ENCODE measurements around the gene TNFSF8. TPM values are rescaled to one million over a fixed set of nuclear protein-coding genes. Genes with fewer than 3 reads are reported as not detected.

The TNFSF8 gene
- total and polyA plus RNA-seq, 7 donors, result 0.07 to 1.6 (median 0.45) TPM

DNA sequence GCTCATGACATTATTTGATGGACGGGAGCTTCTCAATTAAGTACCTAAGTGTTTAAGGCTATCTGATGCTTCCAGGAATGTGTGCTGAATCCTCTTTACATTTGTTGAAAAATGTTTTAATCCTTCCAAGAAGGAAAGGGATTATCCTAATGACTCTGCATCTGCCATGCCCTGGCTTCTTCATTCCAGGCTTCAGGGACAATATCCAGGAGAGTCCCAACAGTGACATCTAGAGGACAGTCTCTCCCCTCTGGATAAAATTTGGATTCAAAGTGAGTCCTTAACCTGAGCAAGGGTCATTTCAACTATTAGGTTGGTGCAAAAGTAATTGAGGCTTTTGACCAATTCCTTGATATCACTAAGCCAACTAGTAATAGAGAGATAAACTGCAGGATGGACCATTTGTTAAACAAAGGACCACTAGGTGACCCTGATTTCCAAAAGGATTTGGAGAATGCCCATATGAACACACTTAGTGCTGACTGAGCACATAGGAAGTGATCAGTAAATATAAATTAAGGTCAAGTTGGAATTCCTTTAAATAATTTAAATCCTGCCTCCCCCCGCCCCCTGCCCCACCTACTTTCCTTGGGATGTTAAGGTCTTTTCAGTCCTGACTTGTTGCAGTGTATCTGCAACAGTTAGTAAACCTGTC is 19.1 kb downstream of the TNFSF8 start:
- no peaks in the 10 kb centered on the region for H3K36me3 ChIP-seq (ENCODE audit: insufficient read depth in 1 of 2, low read depth in 1 of 2)
- H3K4me3 ChIP-seq, result no peak overlapping the region
- no peaks in the 10 kb centered on the region for H3K4me1 ChIP-seq
- no peak for DNase-seq
- H3K27me3 ChIP-seq (ENCODE audit: insufficient read depth in 3 of 3, low read length in 2 of 3), result peaks cover 0 to 3% (median 0%) of the 10 kb centered on the region in 3 donors
- no peak overlapping the region for H3K27ac ChIP-seq
- peak; percentile 59 to 67 (median 62) for ATAC-seq
- TF ChIP-seq, protein P1, sequence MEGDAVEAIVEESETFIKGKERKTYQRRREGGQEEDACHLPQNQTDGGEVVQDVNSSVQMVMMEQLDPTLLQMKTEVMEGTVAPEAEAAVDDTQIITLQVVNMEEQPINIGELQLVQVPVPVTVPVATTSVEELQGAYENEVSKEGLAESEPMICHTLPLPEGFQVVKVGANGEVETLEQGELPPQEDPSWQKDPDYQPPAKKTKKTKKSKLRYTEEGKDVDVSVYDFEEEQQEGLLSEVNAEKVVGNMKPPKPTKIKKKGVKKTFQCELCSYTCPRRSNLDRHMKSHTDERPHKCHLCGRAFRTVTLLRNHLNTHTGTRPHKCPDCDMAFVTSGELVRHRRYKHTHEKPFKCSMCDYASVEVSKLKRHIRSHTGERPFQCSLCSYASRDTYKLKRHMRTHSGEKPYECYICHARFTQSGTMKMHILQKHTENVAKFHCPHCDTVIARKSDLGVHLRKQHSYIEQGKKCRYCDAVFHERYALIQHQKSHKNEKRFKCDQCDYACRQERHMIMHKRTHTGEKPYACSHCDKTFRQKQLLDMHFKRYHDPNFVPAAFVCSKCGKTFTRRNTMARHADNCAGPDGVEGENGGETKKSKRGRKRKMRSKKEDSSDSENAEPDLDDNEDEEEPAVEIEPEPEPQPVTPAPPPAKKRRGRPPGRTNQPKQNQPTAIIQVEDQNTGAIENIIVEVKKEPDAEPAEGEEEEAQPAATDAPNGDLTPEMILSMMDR (IDR thresholded peaks at IDR 0.05), result peak; percentile 63
- no peaks in the 10 kb centered on the region for H3K9me3 ChIP-seq
- WGBS, 3 donors, result 40 to 64% (median 52%) methylated on average over 2 of the region's 2 CpGs
- intact Hi-C loops (cut with DNase I), result loop anchor here (1.0 to 10.0 kb wide), 5 partner anchors 101 to 506 kb away; no protein-coding TSS in a partner anchor

DNA sequence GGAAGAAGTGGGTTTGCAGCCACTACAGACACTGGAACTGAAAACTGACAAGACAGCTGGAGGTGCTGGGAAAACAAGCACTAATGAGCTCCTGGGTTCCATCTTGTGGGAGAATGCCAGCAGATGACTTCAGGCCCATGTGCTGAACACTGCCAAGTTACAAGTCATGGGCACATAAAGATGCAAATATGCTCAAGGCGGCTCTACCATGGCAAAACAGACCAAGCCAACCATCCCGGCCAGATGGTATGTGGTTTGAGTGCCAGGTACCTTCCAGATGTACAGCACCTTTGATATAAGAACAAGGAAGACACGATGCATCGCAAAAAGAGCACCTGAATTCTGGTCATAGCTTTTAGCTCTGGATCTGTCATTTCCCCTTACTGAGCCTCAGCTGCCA is 19.9 kb downstream of the TNFSF8 start:
- Histone ChIP-seq H3K4me3 (no peak overlapping the region), H3K27me3 (ENCODE audit: insufficient read depth in 3 of 3, low read length in 2 of 3) (peaks cover 0 to 3% (median 0%) of the 10 kb centered on the region in 3 donors), H3K27ac (no peak overlapping the region), H3K4me1 (no peaks in the 10 kb centered on the region), H3K36me3 (ENCODE audit: insufficient read depth in 1 of 2, low read depth in 1 of 2) (no peaks in the 10 kb centered on the region), H3K9me3 (no peaks in the 10 kb centered on the region)
- ATAC-seq, result no peak
- WGBS, 3 donors, result 27 to 49% (median 45%) methylated on average over 4 of the region's 4 CpGs
- DNase-seq, result no peak
- intact Hi-C loops (cut with DNase I), result loop anchor here (5.0 to 10.0 kb wide), 4 partner anchors 102 to 506 kb away; no protein-coding TSS in a partner anchor
- TF ChIP-seq, protein P1 (IDR thresholded peaks at IDR 0.05), result no peak

DNA sequence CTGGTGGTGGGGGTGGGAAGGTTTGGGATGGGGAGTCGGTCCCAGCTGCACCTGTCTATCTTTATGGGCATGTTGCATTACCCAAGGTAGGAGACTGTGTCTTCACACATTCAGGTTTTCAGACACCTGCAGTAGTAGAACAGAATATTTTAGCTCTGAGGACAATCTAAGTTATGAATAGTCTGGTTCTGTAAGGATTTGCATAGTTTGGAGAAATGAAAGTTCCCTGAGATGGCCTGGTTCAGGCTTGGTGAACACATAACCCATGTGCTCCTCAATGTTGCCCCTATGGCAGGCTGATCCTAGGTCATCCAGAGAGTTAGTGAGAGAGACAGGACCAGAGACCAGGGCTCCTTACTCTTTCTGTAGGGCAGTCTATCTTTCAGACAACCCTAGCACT is 20.7 kb downstream of the TNFSF8 start:
- Histone ChIP-seq H3K4me3 (no peak overlapping the region), H3K36me3 (ENCODE audit: insufficient read depth in 1 of 2, low read depth in 1 of 2) (no peaks in the 10 kb centered on the region), H3K4me1 (no peaks in the 10 kb centered on the region), H3K9me3 (no peaks in the 10 kb centered on the region), H3K27me3 (ENCODE audit: insufficient read depth in 3 of 3, low read length in 2 of 3) (peaks cover 0 to 3% (median 0%) of the 10 kb centered on the region in 3 donors), H3K27ac (no peak overlapping the region)
- intact Hi-C loops (cut with DNase I), result loop anchor here (5.0 to 10.0 kb wide), 5 partner anchors 103 to 505 kb away; no protein-coding TSS in a partner anchor
- WGBS, 3 donors, result 69 to 86% (median 74%) methylated on average over 1 of the region's 1 CpG
- DNase-seq (no peak), ATAC-seq (no peak)
- TF ChIP-seq, protein P1 (IDR thresholded peaks at IDR 0.05), result no peak

DNA sequence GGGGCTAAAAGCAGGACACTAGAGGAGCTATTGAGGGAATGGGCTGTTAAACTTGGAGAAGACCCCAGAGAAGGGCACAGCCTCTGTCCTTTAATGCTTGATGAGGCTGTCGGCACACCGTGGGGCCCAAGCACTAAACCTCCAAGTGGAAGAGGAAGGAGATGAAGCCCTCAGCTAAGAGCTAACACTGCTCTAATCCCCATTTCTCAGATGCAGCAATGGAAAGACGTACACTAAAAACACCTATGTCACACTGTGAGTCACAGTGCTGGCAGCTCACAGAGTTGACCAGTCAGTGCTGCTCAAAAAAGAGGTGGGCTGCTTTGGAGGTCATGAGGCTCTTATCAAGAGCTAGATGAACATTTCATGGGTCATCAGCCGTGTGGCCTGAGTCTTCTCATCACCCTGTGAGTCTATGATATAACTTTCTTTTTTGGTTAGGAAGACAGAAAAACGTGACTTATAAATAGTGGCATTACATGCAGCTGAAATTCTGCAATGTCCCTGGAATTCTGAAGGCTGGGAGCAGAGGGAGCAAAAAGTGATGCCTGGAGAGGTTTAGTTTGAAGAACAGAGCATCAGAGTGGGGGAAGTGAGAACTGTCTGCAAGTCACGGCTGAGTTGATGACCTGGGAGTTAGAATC is 21.5 kb downstream of the TNFSF8 start:
- intact Hi-C loops (cut with DNase I), result loop anchor here in 1 of 2 donors (10.0 kb wide), 1 partner anchor 244 kb away; no protein-coding TSS in a partner anchor
- no peak for DNase-seq
- no peaks in the 10 kb centered on the region for H3K9me3 ChIP-seq
- no peak overlapping the region for H3K4me3 ChIP-seq
- 61 to 68% (median 65%) methylated on average over 6 of the region's 6 CpGs for WGBS, 3 donors
- TF ChIP-seq, protein P1 (IDR thresholded peaks at IDR 0.05), result no peak
- H3K27me3 ChIP-seq (ENCODE audit: insufficient read depth in 3 of 3, low read length in 2 of 3), result peaks cover 0 to 3% (median 0%) of the 10 kb centered on the region in 3 donors
- no peaks in the 10 kb centered on the region for H3K36me3 ChIP-seq (ENCODE audit: insufficient read depth in 1 of 2, low read depth in 1 of 2)
- no peak overlapping the region for H3K27ac ChIP-seq
- no peaks in the 10 kb centered on the region for H3K4me1 ChIP-seq
- no peak for ATAC-seq

All from psoas muscle (tissue), 8 donors.